Muscle layer of duodenum (tissue), 2 donors: ENCODE results near the gene CD8B2.

Experiments used
- H3K27ac ChIP-seq: one replicate; pipeline ENCODE4 v1.7.0; 2013; ENCODE audit warnings: mild to moderate bottlenecking, low read length
- H3K27me3 ChIP-seq: one replicate; pipeline ENCODE4 v1.7.0; 2013; ENCODE audit warnings: low read depth, mild to moderate bottlenecking, control low read depth, low read length
- H3K36me3 ChIP-seq, 2 donors: one replicate each; pipeline ENCODE4 v1.7.0; 2013; ENCODE audit warnings: low read length in 2 of 2, control low read depth in 1 of 2, mild to moderate bottlenecking in 1 of 2; ENCODE audit not compliant: insufficient read depth in 2 of 2, control insufficient read depth in 1 of 2
- H3K4me1 ChIP-seq, 2 donors: one replicate each; pipeline ENCODE4 v1.7.0; 2013; ENCODE audit warnings: low read length in 2 of 2, mild to moderate bottlenecking in 2 of 2, control low read depth in 1 of 2, moderate library complexity in 1 of 2; ENCODE audit not compliant: insufficient read depth in 2 of 2, control insufficient read depth in 1 of 2
- H3K4me3 ChIP-seq, 2 donors: one replicate each; pipeline ENCODE4 v1.7.0; 2013; ENCODE audit warnings: low read length in 2 of 2, low read depth in 1 of 2, mild to moderate bottlenecking in 1 of 2
- H3K9me3 ChIP-seq, 2 donors: one replicate each; pipeline ENCODE4 v1.7.0; 2013; ENCODE audit warnings: low read length in 2 of 2, control low read depth in 1 of 2, mild to moderate bottlenecking in 1 of 2; ENCODE audit not compliant: control insufficient read depth in 1 of 2
- donor health status: healthy.

CD8B2 gene

GRCh38 chr2:106537791-106538191 is 50.6 kb downstream of the CD8B2 start:
- Histone ChIP-seq H3K27ac (no peak overlapping the region), H3K4me1 (no peaks in the 10 kb centered on the region)

GRCh38 chr2:106540886-106541285 is 53.7 kb downstream of the CD8B2 start:
- Histone ChIP-seq H3K36me3 (no peaks in the 10 kb centered on the region), H3K27ac (no peak overlapping the region), H3K4me1 (no peaks in the 10 kb centered on the region), H3K27me3 (no peaks in the 10 kb centered on the region), H3K4me3 (no peak overlapping the region), H3K9me3 (no peaks in the 10 kb centered on the region)

More at GRCh38 chr2:106537791-106538191, 50.6 kb downstream of the CD8B2 start:
- Histone ChIP-seq H3K27me3 (no peaks in the 10 kb centered on the region), H3K4me3 (no peak overlapping the region), H3K9me3 (no peaks in the 10 kb centered on the region), H3K36me3 (no peaks in the 10 kb centered on the region)

- Histone ChIP-seq H3K27ac (no peak overlapping the region), H3K4me1 (no peaks in the 10 kb centered on the region), H3K4me3 (no peak overlapping the region), H3K36me3 (no peaks in the 10 kb centered on the region), H3K27me3 (no peaks in the 10 kb centered on the region), H3K9me3 (no peaks in the 10 kb centered on the region)
These were observed 54.2 kb downstream of the CD8B2 start for GRCh38 chr2:106541333-106541732.

- Histone ChIP-seq H3K27ac (no peak overlapping the region), H3K9me3 (no peaks in the 10 kb centered on the region)
These were observed 55.7 kb downstream of the CD8B2 start for GRCh38 chr2:106542746-106543359.

GRCh38 chr2:106545007-106545406 is 57.8 kb downstream of the CD8B2 start:
- H3K27me3 ChIP-seq, result no peaks in the 10 kb centered on the region
- H3K27ac ChIP-seq, result no peak overlapping the region
- H3K36me3 ChIP-seq, result no peaks in the 10 kb centered on the region
- no peak overlapping the region for H3K4me3 ChIP-seq
- peaks cover 0 to 4% of the 10 kb centered on the region in 2 donors for H3K4me1 ChIP-seq
- H3K9me3 ChIP-seq, result no peaks in the 10 kb centered on the region

More at GRCh38 chr2:106542746-106543359, 55.7 kb downstream of the CD8B2 start:
- H3K4me1 ChIP-seq, result peaks cover 0 to 4% of the 10 kb centered on the region in 2 donors
- H3K27me3 ChIP-seq, result no peaks in the 10 kb centered on the region
- peak overlapping the region in 1 of 2 donors; percentile 16 for H3K4me3 ChIP-seq
- no peaks in the 10 kb centered on the region for H3K36me3 ChIP-seq

- H3K27me3 ChIP-seq, result no peaks in the 10 kb centered on the region
- no peak overlapping the region for H3K4me3 ChIP-seq
- H3K4me1 ChIP-seq, result peaks cover 0 to 4% of the 10 kb centered on the region in 2 donors
- no peaks in the 10 kb centered on the region for H3K9me3 ChIP-seq
- H3K36me3 ChIP-seq, result no peaks in the 10 kb centered on the region
- H3K27ac ChIP-seq, result no peak overlapping the region
These were observed 59.3 kb downstream of the CD8B2 start for GRCh38 chr2:106546391-106546990.

- Histone ChIP-seq H3K4me3 (no peak overlapping the region), H3K27ac (no peak overlapping the region), H3K4me1 (peaks cover 0 to 4% of the 10 kb centered on the region in 2 donors), H3K9me3 (no peaks in the 10 kb centered on the region), H3K36me3 (no peaks in the 10 kb centered on the region), H3K27me3 (no peaks in the 10 kb centered on the region)
These were observed 60.2 kb downstream of the CD8B2 start for GRCh38 chr2:106547164-106547903.

- Histone ChIP-seq H3K27ac (no peak overlapping the region), H3K9me3 (no peaks in the 10 kb centered on the region), H3K27me3 (no peaks in the 10 kb centered on the region), H3K4me1 (peaks cover 0 to 4% of the 10 kb centered on the region in 2 donors), H3K4me3 (no peak overlapping the region), H3K36me3 (no peaks in the 10 kb centered on the region)
These were observed 64.4 kb downstream of the CD8B2 start for GRCh38 chr2:106551417-106552130.

GRCh38 chr2:106552921-106553320 is 65.8 kb downstream of the CD8B2 start:
- Histone ChIP-seq H3K9me3 (no peaks in the 10 kb centered on the region), H3K36me3 (no peaks in the 10 kb centered on the region), H3K27ac (no peak overlapping the region), H3K4me3 (no peak overlapping the region), H3K4me1 (no peaks in the 10 kb centered on the region), H3K27me3 (no peaks in the 10 kb centered on the region)

GRCh38 chr2:106553321-106553720 is 66.2 kb downstream of the CD8B2 start:
- H3K9me3 ChIP-seq, result no peaks in the 10 kb centered on the region
- H3K4me1 ChIP-seq, result no peaks in the 10 kb centered on the region
- no peaks in the 10 kb centered on the region for H3K27me3 ChIP-seq
- H3K4me3 ChIP-seq, result no peak overlapping the region
- H3K36me3 ChIP-seq, result no peaks in the 10 kb centered on the region
- H3K27ac ChIP-seq, result no peak overlapping the region

- Histone ChIP-seq H3K36me3 (no peaks in the 10 kb centered on the region), H3K4me3 (no peak overlapping the region), H3K27me3 (no peaks in the 10 kb centered on the region)
These were observed 67.2 kb downstream of the CD8B2 start for GRCh38 chr2:106554411-106554810.

More at GRCh38 chr2:106554411-106554810, 67.2 kb downstream of the CD8B2 start:
- H3K4me1 ChIP-seq, result no peaks in the 10 kb centered on the region
- H3K27ac ChIP-seq, result no peak overlapping the region
- H3K9me3 ChIP-seq, result no peaks in the 10 kb centered on the region
